BLaER1 treated with 17β-estradiol and CSF1 and Interleukin-3, amounts not matched to agents 10 nM and 100 nM (cell line): ENCODE data around the gene GSKIP.
A peak's percentile ranks its signal among the peaks of the same experiment; 100 is the strongest.
"Not testable (repeated sequence)": the region's sequence is repeated elsewhere in the genome, so short reads cannot be mapped to it uniquely, and the experiment has no call there.

Experiments
- H3K27ac ChIP-seq, 11 experiments: shearing (Covaris generic); formaldehyde crosslinking; 2 replicates each; pipeline ENCODE4 v1.8.1; 2022
- H3K27me3 ChIP-seq, 11 experiments: shearing (Covaris generic); formaldehyde crosslinking; 2 replicates each; pipeline ENCODE4 v1.8.1; 2022
- H3K36me3 ChIP-seq, 11 experiments: shearing (Covaris generic); formaldehyde crosslinking; 2 replicates each; pipeline ENCODE4 v1.8.1; 2022
- H3K4me1 ChIP-seq, 10 experiments: shearing (Covaris generic); formaldehyde crosslinking; 2 replicates each; pipeline ENCODE4 v1.8.1; 2022
- H3K4me2 ChIP-seq, 11 experiments: shearing (Covaris generic); formaldehyde crosslinking; 2 replicates each; pipeline ENCODE4 v1.8.1; 2022
- H3K4me3 ChIP-seq, 10 experiments: shearing (Covaris generic); formaldehyde crosslinking; 2 replicates each; pipeline ENCODE4 v1.8.1; 2022
- H3K9ac ChIP-seq, 11 experiments: shearing (Covaris generic); formaldehyde crosslinking; 2 replicates each; pipeline ENCODE4 v1.8.1; 2022
- H3K9me3 ChIP-seq, 11 experiments: shearing (Covaris generic); formaldehyde crosslinking; replicated peaks in 1 of 11; 2 replicates each; pipeline ENCODE4 v1.8.1; 2022
- H4K20me1 ChIP-seq, 11 experiments: shearing (Covaris generic); formaldehyde crosslinking; 2 replicates each; pipeline ENCODE4 v1.8.1; 2022
- Cebpa-rat ChIP-seq, 11 experiments: shearing (Covaris generic); IDR thresholded peaks; 2 replicates each; pipeline ENCODE4 v1.8.1; 2022

Gene GSKIP

GRCh38 chr14:96362965-96363750, at the start of gene GSKIP, which contains the start of gene ATG2B:
GSKIP (plus strand) TSS chr14:96363526; CDS start chr14:96382248, 18,722 bp downstream.
ATG2B (minus strand) TSS chr14:96363341; CDS start chr14:96362976, 365 bp downstream.
- no peaks in the 10 kb centered on the region for H3K27me3 ChIP-seq
- H3K4me1 ChIP-seq: peaks cover 28 to 50% (median 36%) of the 10 kb centered on the region in 10 experiments
- peaks cover 0 to under 1% (median 0%) of the 10 kb centered on the region in 11 experiments; a peak in 2 of 22 replicates for H3K9me3 ChIP-seq
- H3K36me3 ChIP-seq: peaks cover 0 to 5% (median 1%) of the 10 kb centered on the region in 11 experiments; a peak in 7 of 22 replicates
- H3K4me2 ChIP-seq: peak within 1 kb of the TSS; percentile 86 to 99 (median 97)
- TF ChIP-seq Cebpa-rat (IDR thresholded peaks at IDR 0.05): no peak
- H3K27ac ChIP-seq: peak within 1 kb of the TSS; percentile 81 to 95 (median 87)
- H3K4me3 ChIP-seq: peak within 1 kb of the TSS; percentile 82 to 100 (median 96)
- H3K9ac ChIP-seq: peak within 1 kb of the TSS; percentile 83 to 98 (median 93)
- H4K20me1 ChIP-seq: peaks cover 7 to 90% (median 45%) of the 10 kb centered on the region in 11 experiments; a peak in 16 of 22 replicates

DNA sequence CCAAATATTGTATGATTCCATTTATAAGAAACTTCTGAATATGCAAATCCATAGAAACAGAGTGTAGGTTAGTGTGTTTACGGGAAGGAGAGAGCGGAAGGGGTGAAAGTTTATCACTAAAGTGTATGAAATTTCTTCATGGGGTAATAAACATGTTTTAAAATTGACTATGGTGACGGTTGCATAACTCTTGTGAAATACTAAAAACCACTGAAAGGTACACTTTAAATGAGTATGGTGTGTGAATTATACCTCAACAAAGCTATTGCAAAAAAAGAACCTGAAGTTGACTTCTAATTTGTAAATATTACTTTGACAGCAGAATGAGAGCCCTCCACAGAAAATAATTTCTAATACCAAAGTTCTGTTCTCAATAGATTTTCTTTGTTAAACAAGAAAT, 47.2 kb upstream of the GSKIP start:
- Histone ChIP-seq H3K27me3 (no peaks in the 10 kb centered on the region), H4K20me1 (no peaks in the 10 kb centered on the region), H3K4me2 (no peak overlapping the region), H3K9ac (no peak overlapping the region), H3K4me3 (no peak overlapping the region), H3K27ac (no peak overlapping the region), H3K4me1 (no peaks in the 10 kb centered on the region), H3K36me3 (peaks cover 43 to 92% (median 72%) of the 10 kb centered on the region in 11 experiments), H3K9me3 (no peaks in the 10 kb centered on the region)
- no peak for TF ChIP-seq Cebpa-rat (IDR thresholded peaks at IDR 0.05)

GRCh38 chr14:96318836-96319235, 44.5 kb upstream of the GSKIP start:
- H3K9ac ChIP-seq: no peak overlapping the region
- H3K4me2 ChIP-seq: no peak overlapping the region
- H4K20me1 ChIP-seq: no peaks in the 10 kb centered on the region
- TF ChIP-seq Cebpa-rat (IDR thresholded peaks at IDR 0.05): no peak
- no peak overlapping the region for H3K4me3 ChIP-seq
- no peaks in the 10 kb centered on the region for H3K27me3 ChIP-seq
- H3K9me3 ChIP-seq: no peaks in the 10 kb centered on the region
- no peak overlapping the region for H3K27ac ChIP-seq
- H3K4me1 ChIP-seq: no peaks in the 10 kb centered on the region
- H3K36me3 ChIP-seq: peaks cover 49 to 93% (median 78%) of the 10 kb centered on the region in 11 experiments

DNA sequence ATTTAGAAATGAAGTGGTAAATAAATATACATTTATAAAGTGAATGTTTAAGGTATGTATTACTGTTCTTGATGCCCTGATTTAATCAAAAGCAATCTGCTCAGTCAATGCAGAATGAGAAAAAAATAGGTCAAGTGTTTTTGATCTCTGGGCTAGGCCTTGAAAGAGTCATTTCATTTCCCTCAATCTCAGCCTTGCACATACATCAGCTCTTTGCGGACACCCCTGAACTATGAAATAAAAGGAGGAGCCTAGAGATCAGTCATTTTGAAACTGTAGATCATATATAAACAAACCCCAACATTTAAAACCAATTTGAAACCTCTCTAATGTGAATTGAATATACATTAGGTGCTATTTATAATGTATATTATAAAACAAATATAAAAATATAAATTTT, 42.7 kb upstream of the GSKIP start:
- H3K36me3 ChIP-seq: peaks cover 50 to 93% (median 78%) of the 10 kb centered on the region in 11 experiments
- H4K20me1 ChIP-seq: no peaks in the 10 kb centered on the region
- H3K27ac ChIP-seq: no peak overlapping the region
- no peaks in the 10 kb centered on the region for H3K4me1 ChIP-seq
- no peak for TF ChIP-seq Cebpa-rat (IDR thresholded peaks at IDR 0.05)
- H3K4me2 ChIP-seq: no peak overlapping the region
- no peak overlapping the region for H3K9ac ChIP-seq
- H3K4me3 ChIP-seq: no peak overlapping the region
- no peaks in the 10 kb centered on the region for H3K9me3 ChIP-seq
- H3K27me3 ChIP-seq: no peaks in the 10 kb centered on the region

- H3K9me3 ChIP-seq: no peaks in the 10 kb centered on the region
- no peaks in the 10 kb centered on the region for H3K27me3 ChIP-seq
- H3K27ac ChIP-seq: no peak overlapping the region
- H3K4me1 ChIP-seq: no peaks in the 10 kb centered on the region
- peaks cover 38 to 93% (median 75%) of the 10 kb centered on the region in 11 experiments for H3K36me3 ChIP-seq
- TF ChIP-seq Cebpa-rat (IDR thresholded peaks at IDR 0.05): no peak
- no peak overlapping the region for H3K9ac ChIP-seq
- H3K4me2 ChIP-seq: no peak overlapping the region
- no peak overlapping the region for H3K4me3 ChIP-seq
- H4K20me1 ChIP-seq: no peaks in the 10 kb centered on the region
These were observed 39.1 kb upstream of the GSKIP start for GRCh38 chr14:96324219-96324618.

GRCh38 chr14:96338551-96338950, 24.8 kb upstream of the GSKIP start:
- H3K4me2 ChIP-seq: no peak overlapping the region
- peaks cover 0 to 8% (median 6%) of the 10 kb centered on the region in 11 experiments; a peak in 15 of 22 replicates for H3K9me3 ChIP-seq
- H3K27ac ChIP-seq: no peak overlapping the region
- H3K36me3 ChIP-seq: peaks cover 42 to 84% (median 60%) of the 10 kb centered on the region in 11 experiments; a peak in 21 of 22 replicates
- no peaks in the 10 kb centered on the region for H3K27me3 ChIP-seq
- no peak overlapping the region for H3K9ac ChIP-seq
- H4K20me1 ChIP-seq: no peaks in the 10 kb centered on the region
- H3K4me1 ChIP-seq: no peaks in the 10 kb centered on the region
- TF ChIP-seq Cebpa-rat (IDR thresholded peaks at IDR 0.05): no peak
- H3K4me3 ChIP-seq: no peak overlapping the region

GRCh38 chr14:96341323-96341722, 22.0 kb upstream of the GSKIP start:
- H3K27ac ChIP-seq: no peak overlapping the region
- no peaks in the 10 kb centered on the region; a peak in 2 of 22 replicates for H4K20me1 ChIP-seq
- H3K27me3 ChIP-seq: no peaks in the 10 kb centered on the region
- TF ChIP-seq Cebpa-rat (IDR thresholded peaks at IDR 0.05): no peak
- H3K9ac ChIP-seq: no peak overlapping the region
- H3K4me2 ChIP-seq: no peak overlapping the region
- peaks cover 0 to 8% (median 6%) of the 10 kb centered on the region in 11 experiments; a peak in 15 of 22 replicates for H3K9me3 ChIP-seq
- H3K36me3 ChIP-seq: peaks cover 32 to 80% (median 49%) of the 10 kb centered on the region in 11 experiments; a peak in 21 of 22 replicates
- no peaks in the 10 kb centered on the region for H3K4me1 ChIP-seq
- H3K4me3 ChIP-seq: no peak overlapping the region

GRCh38 chr14:96345669-96346068, 17.7 kb upstream of the GSKIP start:
- Histone ChIP-seq H3K9ac (no peak overlapping the region), H3K4me3 (no peak overlapping the region), H3K4me1 (no peaks in the 10 kb centered on the region), H4K20me1 (peaks cover 0 to 25% (median 0%) of the 10 kb centered on the region in 11 experiments; a peak in 4 of 22 replicates), H3K27me3 (no peaks in the 10 kb centered on the region), H3K36me3 (peaks cover 1 to 45% (median 17%) of the 10 kb centered on the region in 11 experiments; a peak in 21 of 22 replicates), H3K9me3 (peaks cover 0 to 9% (median 0%) of the 10 kb centered on the region in 11 experiments; a peak in 6 of 22 replicates), H3K27ac (no peak overlapping the region), H3K4me2 (no peak overlapping the region)
- no peak for TF ChIP-seq Cebpa-rat (IDR thresholded peaks at IDR 0.05)

- not testable (repeated sequence) for H3K27me3 ChIP-seq, H3K4me2 ChIP-seq, H3K27ac ChIP-seq, H3K4me3 ChIP-seq, H3K4me1 ChIP-seq, H3K9me3 ChIP-seq, H3K9ac ChIP-seq
- H4K20me1 ChIP-seq: peaks cover 0 to 37% (median 7%) of the 10 kb centered on the region in 11 experiments; a peak in 6 of 22 replicates
- H3K36me3 ChIP-seq: peaks cover 0 to 27% (median 4%) of the 10 kb centered on the region in 11 experiments; a peak in 7 of 22 replicates
These were observed 15.4 kb upstream of the GSKIP start for GRCh38 chr14:96347957-96348356.
